Hepatocyte (in vitro differentiated cells): ENCODE measurements around the gene RRAS. TPM values are rescaled to one million over a fixed set of nuclear protein-coding genes. Genes with fewer than 3 reads are reported as not detected.
"Not testable (repeated sequence)": the region's sequence is repeated elsewhere in the genome, so short reads cannot be mapped to it uniquely, and the experiment has no call there.

ENCODE experiments used
- DNase-seq: peaks from one replicate; pipeline ENCODE4 v3.0.0-alpha.2; 2016; ENCODE audit warnings: low spot score
- H2AFZ ChIP-seq: fragments of 200-600 bp; sonication (generic); 2 replicates; pipeline ENCODE4 v1.6.0; 2016; ENCODE audit warnings: antibody characterized with exemption, mild to moderate bottlenecking
- H3K27ac ChIP-seq: fragments of 200-600 bp; sonication (generic); 2 replicates; pipeline ENCODE4 v1.5.1; 2016; ENCODE audit warnings: mild to moderate bottlenecking
- H3K27me3 ChIP-seq: fragments of 200-600 bp; sonication (generic); 2 replicates; pipeline ENCODE4 v1.6.1; 2016
- H3K36me3 ChIP-seq: fragments of 200-600 bp; sonication (generic); replicated peaks from 2 replicates; pipeline ENCODE4 v1.5.1; 2016; ENCODE audit warnings: low read depth; ENCODE audit not compliant: insufficient read depth
- H3K4me1 ChIP-seq: fragments of 200-600 bp; sonication (generic); 2 replicates; pipeline ENCODE4 v1.5.1; 2016; ENCODE audit warnings: mild to moderate bottlenecking, moderate library complexity; ENCODE audit not compliant: insufficient read depth
- H3K4me2 ChIP-seq: fragments of 200-600 bp; sonication (generic); 2 replicates; pipeline ENCODE4 v1.6.0; 2016
- H3K4me3 ChIP-seq: fragments of 200-600 bp; sonication (generic); 2 replicates; pipeline ENCODE4 v1.5.1; 2016; ENCODE audit warnings: mild to moderate bottlenecking
- H3K79me2 ChIP-seq: fragments of 200-600 bp; sonication (generic); 2 replicates; pipeline ENCODE4 v1.6.0; 2017; ENCODE audit warnings: mild to moderate bottlenecking
- H3K9me2 ChIP-seq: fragments of 200-600 bp; sonication (generic); replicated peaks from 2 replicates; pipeline ENCODE4 v1.6.0; 2017; ENCODE audit warnings: mild to moderate bottlenecking; ENCODE audit not compliant: insufficient read depth
- H3K9me3 ChIP-seq: fragments of 200-600 bp; sonication (generic); 2 replicates; pipeline ENCODE4 v1.5.1; 2016; ENCODE audit warnings: low read depth, mild to moderate bottlenecking
- H4K20me1 ChIP-seq: fragments of 200-600 bp; sonication (generic); 2 replicates; pipeline ENCODE4 v1.6.0; 2016; ENCODE audit warnings: mild to moderate bottlenecking; ENCODE audit not compliant: insufficient read depth, poor library complexity, severe bottlenecking
- CTCF ChIP-seq: fragments of 200-600 bp; sonication (generic); IDR thresholded peaks from 2 replicates; pipeline ENCODE4 v1.5.1; 2016; ENCODE audit warnings: antibody characterized with exemption, mild to moderate bottlenecking; ENCODE audit not compliant: poor library complexity
- EZH2 ChIP-seq: fragments of 200-600 bp; sonication (generic); IDR thresholded peaks from 2 replicates; pipeline ENCODE4 v1.6.1; 2016; ENCODE audit warnings: antibody characterized with exemption, mild to moderate bottlenecking, borderline replicate concordance
- EZH2phosphoT487 ChIP-seq: fragments of 200-600 bp; sonication (generic); IDR thresholded peaks from one replicate; pipeline ENCODE4 v1.6.1; 2018; ENCODE audit warnings: antibody characterized with exemption, mild to moderate bottlenecking, low read depth, moderate library complexity; ENCODE audit not compliant: unreplicated experiment, severe bottlenecking
- WGBS: methylation state at CpG from one replicate; pipeline ENCODE4 v1.1.6; 2016; ENCODE audit warnings: low lambda C conversion rate; ENCODE audit errors: missing lambda C conversion rate; 5-methylcytosine and 5-hydroxymethylcytosine counted together
- polyA plus RNA-seq: library from polyadenylated mRNA; unstranded; fragments of >200 nt; fragmentation: Nextera tagmentation; extraction: Ambion mirVana; gene quantifications from 2 replicates; pipeline ENCODE4 v1.2.1, GENCODE V29; 2016
- total RNA-seq: library from RNA; depleted of rRNA; stranded (reverse); fragments of >200 nt; gene quantifications from 2 replicates; pipeline ENCODE4 v1.2.3, GENCODE V29; 2014

The RRAS gene
- total and polyA plus RNA-seq, 2 experiments from 2014 or later = 19.2 to 107 TPM

- Histone ChIP-seq H4K20me1 (no peaks in the 10 kb centered on the region), H3K9me3 (no peaks in the 10 kb centered on the region), H3K79me2 (no peaks in the 10 kb centered on the region), H2AFZ (no peak overlapping the region), H3K27ac (no peak overlapping the region), H3K27me3 (no peaks in the 10 kb centered on the region), H3K36me3 (no peaks in the 10 kb centered on the region), H3K4me1 (no peaks in the 10 kb centered on the region), H3K4me2 (no peak overlapping the region), H3K4me3 (no peak overlapping the region), H3K9me2 (no peaks in the 10 kb centered on the region)
- DNase-seq = no peak
- WGBS = 91% methylated on average over 22 of the region's 27 CpGs
- no peak for TF ChIP-seq CTCF
Observed at GRCh38 chr19:49624967-49625910, 14.7 kb downstream of the RRAS start.

GRCh38 chr19:49617860-49618259 is 22.1 kb downstream of the RRAS start:
- not testable (repeated sequence) for H3K27ac ChIP-seq, H3K9me2 ChIP-seq, DNase-seq, H2AFZ ChIP-seq, H3K27me3 ChIP-seq, H3K36me3 ChIP-seq, H3K9me3 ChIP-seq, H3K4me1 ChIP-seq, H3K4me2 ChIP-seq, H3K4me3 ChIP-seq
- WGBS = 94% methylated on average over 13 of the region's 13 CpGs
- Histone ChIP-seq H3K79me2 (peaks cover 22% of the 10 kb centered on the region), H4K20me1 (peaks cover 14% of the 10 kb centered on the region)

GRCh38 chr19:49616945-49617344 is 23.0 kb downstream of the RRAS start:
- TF ChIP-seq EZH2phosphoT487 = no peak
- TF ChIP-seq CTCF = no peak
- no peak for TF ChIP-seq EZH2
- Histone ChIP-seq H3K9me2 (no peaks in the 10 kb centered on the region), H3K27me3 (no peaks in the 10 kb centered on the region), H3K27ac (no peak overlapping the region), H3K4me3 (no peak overlapping the region), H3K4me1 (no peaks in the 10 kb centered on the region), H3K36me3 (no peaks in the 10 kb centered on the region), H3K4me2 (no peak overlapping the region), H3K9me3 (no peaks in the 10 kb centered on the region), H2AFZ (no peak overlapping the region), H3K79me2 (peaks cover 31% of the 10 kb centered on the region), H4K20me1 (peaks cover 20% of the 10 kb centered on the region)
- 95% methylated on average over 7 of the region's 7 CpGs for WGBS
- no peak for DNase-seq

- H3K9me3 ChIP-seq = no peaks in the 10 kb centered on the region
- TF ChIP-seq EZH2phosphoT487 (no peak), CTCF (no peak), EZH2 (no peak)
- no peak overlapping the region for H3K4me2 ChIP-seq
- no peak overlapping the region for H2AFZ ChIP-seq
- 98% methylated on average over 7 of the region's 7 CpGs for WGBS
- H3K9me2 ChIP-seq = no peaks in the 10 kb centered on the region
- H3K36me3 ChIP-seq = no peaks in the 10 kb centered on the region
- no peaks in the 10 kb centered on the region for H3K27me3 ChIP-seq
- no peak for DNase-seq
- H3K4me1 ChIP-seq = no peaks in the 10 kb centered on the region
- H4K20me1 ChIP-seq = peaks cover 20% of the 10 kb centered on the region
- H3K27ac ChIP-seq = no peak overlapping the region
- peaks cover 33% of the 10 kb centered on the region for H3K79me2 ChIP-seq
- no peak overlapping the region for H3K4me3 ChIP-seq
Observed at GRCh38 chr19:49616532-49616931, 23.4 kb downstream of the RRAS start.
